ENCODE data around the gene HLA-DPA1. TPM values are rescaled to one million over a fixed set of nuclear protein-coding genes. Genes with fewer than 3 reads are reported as not detected.
"Not testable (repeated sequence)": the region's sequence is repeated elsewhere in the genome, so short reads cannot be mapped to it uniquely, and the experiment has no call there.

Gene HLA-DPA1
- 10 to 100 TPM; 44.4 to 84.9 TPM for total RNA-seq
- long read RNA-seq, donor 1, partial matches to known transcripts, result 23 of 24 reads
- long read RNA-seq, donor 1, other reads (novel, unspliced or antisense), result 1 of 24 reads
- long read RNA-seq, donor 2, partial matches to known transcripts, result 94 of 107 reads
- long read RNA-seq, donor 2, other reads (novel, unspliced or antisense), result 9 of 107 reads

- intact Hi-C loops (cut with DNase I), result loop anchor here in 1 of 2 donors (1.0 kb wide), 1 partner anchor 38 kb away; no protein-coding TSS in a partner anchor
- no peak for DNase-seq (ENCODE audit: low spot score)
Observed at GRCh38 chr6:33073431-33073871, at the start of gene HLA-DPA1. TSS of gene HLA-DPA1 (minus strand) at chr6:33073649.

GRCh38 chr6:33123181-33123580 lies 49.7 kb upstream of the HLA-DPA1 start:
- intact Hi-C loops (cut with DNase I), result no loop called here
- DNase-seq (ENCODE audit: low spot score), result no peak

- no peak for DNase-seq (ENCODE audit: low spot score)
- intact Hi-C loops (cut with DNase I), result no loop called here
Observed at GRCh38 chr6:33120001-33120400, 46.6 kb upstream of the HLA-DPA1 start.

GRCh38 chr6:33118525-33119123 lies 45.2 kb upstream of the HLA-DPA1 start:
- intact Hi-C loops (cut with DNase I), result loop anchor here (5.0 to 10.0 kb wide), 2 partner anchors 129 to 136 kb away; no protein-coding TSS in a partner anchor

GRCh38 chr6:33117811-33118277 lies 44.4 kb upstream of the HLA-DPA1 start:
- no peak for DNase-seq (ENCODE audit: low spot score)
- intact Hi-C loops (cut with DNase I), result loop anchor here (5.0 to 10.0 kb wide), 2 partner anchors 129 to 137 kb away; no protein-coding TSS in a partner anchor

More at GRCh38 chr6:33118525-33119123, 45.2 kb upstream of the HLA-DPA1 start:
- no peak for DNase-seq (ENCODE audit: low spot score)

- DNase-seq (ENCODE audit: low spot score), result no peak
- intact Hi-C loops (cut with DNase I), result loop anchor here (5.0 to 10.0 kb wide), 2 partner anchors 130 to 138 kb away; no protein-coding TSS in a partner anchor
Observed at GRCh38 chr6:33116841-33117711, 43.6 kb upstream of the HLA-DPA1 start.

- intact Hi-C loops (cut with DNase I), result loop anchor here (5.0 to 10.0 kb wide), 2 partner anchors 131 to 138 kb away; no protein-coding TSS in a partner anchor
- DNase-seq (ENCODE audit: low spot score), result no peak
Observed at GRCh38 chr6:33116417-33116816, 43.0 kb upstream of the HLA-DPA1 start.

GRCh38 chr6:33114406-33114805 lies 41.0 kb upstream of the HLA-DPA1 start:
- intact Hi-C loops (cut with DNase I), result loop anchor here in 1 of 2 donors (10.0 kb wide), 1 partner anchor 140 kb away; no protein-coding TSS in a partner anchor
- DNase-seq (ENCODE audit: low spot score), result no peak

- no peak for DNase-seq (ENCODE audit: low spot score)
- intact Hi-C loops (cut with DNase I), result loop anchor here in 1 of 2 donors (10.0 kb wide), 1 partner anchor 141 kb away; no protein-coding TSS in a partner anchor
Observed at GRCh38 chr6:33113755-33114154, 40.3 kb upstream of the HLA-DPA1 start.

- no peak for DNase-seq (ENCODE audit: low spot score)
- intact Hi-C loops (cut with DNase I), result loop anchor here in 1 of 2 donors (10.0 kb wide), 1 partner anchor 143 kb away; no protein-coding TSS in a partner anchor
Observed at GRCh38 chr6:33112148-33112547, 38.7 kb upstream of the HLA-DPA1 start.

GRCh38 chr6:33108307-33108706 lies 34.9 kb upstream of the HLA-DPA1 start:
- no peak for DNase-seq (ENCODE audit: low spot score)
- intact Hi-C loops (cut with DNase I), result no loop called here

- intact Hi-C loops (cut with DNase I), result no loop called here
- DNase-seq (ENCODE audit: low spot score), result no peak
Observed at GRCh38 chr6:33107641-33108040, 34.2 kb upstream of the HLA-DPA1 start.

GRCh38 chr6:33105916-33106871 lies 32.7 kb upstream of the HLA-DPA1 start:
- intact Hi-C loops (cut with DNase I), result no loop called here
- DNase-seq (ENCODE audit: low spot score), result no peak

- intact Hi-C loops (cut with DNase I), result no loop called here
Observed at GRCh38 chr6:33105386-33105785, 31.9 kb upstream of the HLA-DPA1 start.

GRCh38 chr6:33104887-33105286 lies 31.4 kb upstream of the HLA-DPA1 start:
- intact Hi-C loops (cut with DNase I), result no loop called here
- DNase-seq (ENCODE audit: low spot score), result no peak

More at GRCh38 chr6:33105386-33105785, 31.9 kb upstream of the HLA-DPA1 start:
- no peak for DNase-seq (ENCODE audit: low spot score)

- intact Hi-C loops (cut with DNase I), result no loop called here
- no peak for DNase-seq (ENCODE audit: low spot score)
Observed at GRCh38 chr6:33103776-33104175, 30.3 kb upstream of the HLA-DPA1 start.

- DNase-seq (ENCODE audit: low spot score); intact Hi-C loops (cut with DNase I): not testable (repeated sequence)
Observed at GRCh38 chr6:33101121-33101737, 27.8 kb upstream of the HLA-DPA1 start.

GRCh38 chr6:33095681-33096080 lies 22.2 kb upstream of the HLA-DPA1 start:
- DNase-seq (ENCODE audit: low spot score), result no peak
- intact Hi-C loops (cut with DNase I), result no loop called here
